ENCODE data around the gene FAM222B. TPM values are rescaled to one million over a fixed set of nuclear protein-coding genes. Genes with fewer than 3 reads are reported as not detected.
"Not testable (repeated sequence)": the region's sequence is repeated elsewhere in the genome, so short reads cannot be mapped to it uniquely, and the experiment has no call there.

The FAM222B gene
- total and polyA plus RNA-seq, 7 donors, result 5.0 to 16.2 (median 11.9) TPM

DNA sequence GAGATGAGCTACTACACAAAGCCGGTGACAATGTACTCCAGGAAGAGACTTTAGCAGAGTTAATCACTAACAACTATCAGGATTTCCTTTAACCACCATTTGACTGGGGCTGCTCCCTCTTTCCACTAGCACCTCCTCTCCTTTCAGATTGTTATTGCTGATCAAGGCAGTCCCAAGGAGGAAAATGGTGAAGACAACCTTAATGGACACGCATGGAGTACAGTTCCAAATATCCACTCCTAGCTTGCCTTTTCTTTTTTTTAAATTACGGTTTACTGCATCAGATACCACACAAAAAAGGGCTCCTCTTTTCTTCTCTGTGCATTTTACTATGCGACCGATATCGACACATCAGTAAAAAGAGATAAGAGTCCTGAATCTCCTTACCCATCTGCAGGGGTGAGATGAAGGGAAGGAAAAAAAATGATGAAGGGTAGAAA lies 30.9 kb downstream of the FAM222B start:
- Histone ChIP-seq H3K27ac (peak overlapping the region; percentile 87 to 95 (median 88)), H3K9me3 (no peaks in the 10 kb centered on the region), H3K27me3 (no peaks in the 10 kb centered on the region), H3K4me1 (peaks cover 0 to 52% (median 45%) of the 10 kb centered on the region in 4 donors), H3K36me3 (no peaks in the 10 kb centered on the region), H3K4me3 (peak overlapping the region; percentile 63 to 97 (median 76))
- peak; percentile 17 for DNase-seq
- intact Hi-C loops (cut with DNase I), result loop anchor here (2.0 to 5.0 kb wide), 5 partner anchors 41 to 136 kb away; partner anchors contain the start of genes FLOT2, NEK8 and TLCD1
- 2 to 3% methylated on average over 6 of the region's 6 CpGs for WGBS, 2 donors
- no peak for TF ChIP-seq POLR2A (IDR thresholded peaks at IDR 0.05)
- TF ChIP-seq, protein P1, sequence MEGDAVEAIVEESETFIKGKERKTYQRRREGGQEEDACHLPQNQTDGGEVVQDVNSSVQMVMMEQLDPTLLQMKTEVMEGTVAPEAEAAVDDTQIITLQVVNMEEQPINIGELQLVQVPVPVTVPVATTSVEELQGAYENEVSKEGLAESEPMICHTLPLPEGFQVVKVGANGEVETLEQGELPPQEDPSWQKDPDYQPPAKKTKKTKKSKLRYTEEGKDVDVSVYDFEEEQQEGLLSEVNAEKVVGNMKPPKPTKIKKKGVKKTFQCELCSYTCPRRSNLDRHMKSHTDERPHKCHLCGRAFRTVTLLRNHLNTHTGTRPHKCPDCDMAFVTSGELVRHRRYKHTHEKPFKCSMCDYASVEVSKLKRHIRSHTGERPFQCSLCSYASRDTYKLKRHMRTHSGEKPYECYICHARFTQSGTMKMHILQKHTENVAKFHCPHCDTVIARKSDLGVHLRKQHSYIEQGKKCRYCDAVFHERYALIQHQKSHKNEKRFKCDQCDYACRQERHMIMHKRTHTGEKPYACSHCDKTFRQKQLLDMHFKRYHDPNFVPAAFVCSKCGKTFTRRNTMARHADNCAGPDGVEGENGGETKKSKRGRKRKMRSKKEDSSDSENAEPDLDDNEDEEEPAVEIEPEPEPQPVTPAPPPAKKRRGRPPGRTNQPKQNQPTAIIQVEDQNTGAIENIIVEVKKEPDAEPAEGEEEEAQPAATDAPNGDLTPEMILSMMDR (IDR thresholded peaks at IDR 0.05), result no peak
- TF ChIP-seq POLR2AphosphoS5 (IDR thresholded peaks at IDR 0.05), result no peak
- TF ChIP-seq EP300 (IDR thresholded peaks at IDR 0.05), result no peak

DNA sequence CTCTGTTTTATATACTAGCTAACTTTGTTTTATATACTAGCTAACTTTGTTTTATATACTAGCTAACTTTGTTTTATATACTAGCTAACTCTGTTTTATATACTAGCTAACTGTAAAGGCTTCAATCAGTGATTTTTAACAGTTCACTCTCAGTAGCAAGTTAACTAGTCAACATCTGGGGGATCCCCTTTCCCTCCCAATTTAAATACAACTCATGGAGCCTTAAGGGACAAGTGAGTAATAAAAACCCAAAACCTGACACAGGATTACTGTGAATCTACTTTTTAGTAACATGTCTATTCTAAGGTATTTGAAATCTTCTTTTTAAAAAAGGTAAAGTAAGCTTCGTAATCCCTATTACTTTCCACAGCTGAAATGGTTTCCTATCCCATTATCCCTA lies 32.2 kb downstream of the FAM222B start:
- Histone ChIP-seq H3K9me3 (no peaks in the 10 kb centered on the region), H3K4me3 (no peak overlapping the region), H3K27ac (peak overlapping the region; percentile 67 to 88 (median 86)), H3K27me3 (no peaks in the 10 kb centered on the region), H3K36me3 (peaks cover 0 to 3% (median 0%) of the 10 kb centered on the region in 4 donors), H3K4me1 (peaks cover 0 to 55% (median 50%) of the 10 kb centered on the region in 4 donors)
- WGBS, 2 donors, result 85 to 86% methylated on average over 1 of the region's 1 CpG
- TF ChIP-seq, protein P1 (IDR thresholded peaks at IDR 0.05), result no peak
- TF ChIP-seq POLR2A (IDR thresholded peaks at IDR 0.05), result no peak
- TF ChIP-seq POLR2AphosphoS5 (IDR thresholded peaks at IDR 0.05), result no peak
- no peak for TF ChIP-seq EP300 (IDR thresholded peaks at IDR 0.05)
- no peak for DNase-seq
- intact Hi-C loops (cut with DNase I), result loop anchor here (5.0 kb wide), 4 partner anchors 42 to 137 kb away; partner anchors contain the start of genes NEK8 and TLCD1

DNA sequence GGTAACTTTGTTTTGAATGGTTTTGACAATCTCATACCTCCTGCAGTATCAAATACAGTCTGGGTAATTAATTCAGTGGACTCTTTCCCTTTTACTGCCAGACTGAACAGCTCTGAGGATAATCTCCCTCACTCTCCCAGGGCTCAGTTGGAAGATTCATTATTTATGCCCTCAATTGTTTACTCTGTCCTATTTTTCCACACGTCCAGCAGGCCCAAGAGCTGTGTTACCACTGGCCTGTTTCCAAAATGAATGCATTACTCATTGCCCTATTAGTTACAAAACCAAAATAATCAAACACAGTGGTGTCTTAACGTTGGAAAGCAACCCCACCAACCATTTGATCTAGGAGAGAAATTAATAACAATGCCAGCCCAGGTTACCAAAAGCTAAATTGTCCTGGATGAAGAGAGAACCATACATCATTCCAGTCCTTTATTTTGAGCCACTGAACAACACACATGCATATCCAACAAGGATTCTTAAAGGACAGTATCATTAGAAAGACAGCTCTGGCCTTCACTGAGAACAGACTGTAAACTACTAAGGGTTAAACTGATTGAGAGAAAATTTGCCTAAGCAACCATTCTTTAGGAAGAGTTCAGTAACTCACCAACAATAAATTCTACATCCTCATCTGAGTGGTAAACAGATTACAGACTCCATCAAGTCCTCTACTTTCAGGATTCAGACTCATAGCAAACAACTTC lies 34.5 kb downstream of the FAM222B start:
- Histone ChIP-seq H3K4me1 (peaks cover 0 to 53% (median 50%) of the 10 kb centered on the region in 4 donors), H3K36me3 (peaks cover 0 to 9% (median 4%) of the 10 kb centered on the region in 4 donors), H3K4me3 (no peak overlapping the region), H3K27ac (peak overlapping the region; percentile 67 to 88 (median 86)), H3K9me3 (no peaks in the 10 kb centered on the region), H3K27me3 (no peaks in the 10 kb centered on the region)
- TF ChIP-seq, protein P1 (IDR thresholded peaks at IDR 0.05), result no peak
- TF ChIP-seq POLR2AphosphoS5 (IDR thresholded peaks at IDR 0.05), result peak in 3 of 4 donors; percentile 27 to 40 (median 37)
- no peak for DNase-seq
- 9 to 34% methylated on average over 2 of the region's 2 CpGs for WGBS, 2 donors
- intact Hi-C loops (cut with DNase I), result loop anchor here (5.0 kb wide), 1 partner anchor 34 kb away; the partner anchor contains the start of gene FAM222B

DNA sequence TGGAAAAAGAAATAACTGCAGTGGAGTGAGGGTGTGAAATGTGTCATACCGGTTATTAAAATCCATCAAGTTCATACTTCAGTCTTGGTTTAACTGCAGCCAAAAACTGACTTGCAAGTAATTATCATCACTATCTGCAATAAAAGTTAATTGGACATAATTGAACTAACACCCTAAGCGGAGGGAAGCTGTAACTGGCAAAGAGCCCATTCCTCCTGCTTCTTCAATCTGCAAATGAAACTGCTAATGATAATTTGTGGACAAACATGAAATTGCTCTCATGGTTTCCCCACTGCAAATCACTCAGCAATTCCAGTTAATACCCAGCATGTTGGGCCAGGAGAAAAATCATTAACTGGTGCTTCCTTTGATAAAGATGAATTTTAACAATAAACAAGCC lies 46.5 kb downstream of the FAM222B start:
- Histone ChIP-seq H3K9me3 (no peaks in the 10 kb centered on the region), H3K4me3 (no peak overlapping the region), H3K27me3 (no peaks in the 10 kb centered on the region), H3K4me1 (no peaks in the 10 kb centered on the region), H3K36me3 (no peaks in the 10 kb centered on the region), H3K27ac (no peak overlapping the region)
- 19 to 73% methylated on average over 2 of the region's 2 CpGs for WGBS, 2 donors
- TF ChIP-seq POLR2A (IDR thresholded peaks at IDR 0.05), result no peak
- intact Hi-C loops (cut with DNase I), result no loop called here
- no peak for DNase-seq

DNA sequence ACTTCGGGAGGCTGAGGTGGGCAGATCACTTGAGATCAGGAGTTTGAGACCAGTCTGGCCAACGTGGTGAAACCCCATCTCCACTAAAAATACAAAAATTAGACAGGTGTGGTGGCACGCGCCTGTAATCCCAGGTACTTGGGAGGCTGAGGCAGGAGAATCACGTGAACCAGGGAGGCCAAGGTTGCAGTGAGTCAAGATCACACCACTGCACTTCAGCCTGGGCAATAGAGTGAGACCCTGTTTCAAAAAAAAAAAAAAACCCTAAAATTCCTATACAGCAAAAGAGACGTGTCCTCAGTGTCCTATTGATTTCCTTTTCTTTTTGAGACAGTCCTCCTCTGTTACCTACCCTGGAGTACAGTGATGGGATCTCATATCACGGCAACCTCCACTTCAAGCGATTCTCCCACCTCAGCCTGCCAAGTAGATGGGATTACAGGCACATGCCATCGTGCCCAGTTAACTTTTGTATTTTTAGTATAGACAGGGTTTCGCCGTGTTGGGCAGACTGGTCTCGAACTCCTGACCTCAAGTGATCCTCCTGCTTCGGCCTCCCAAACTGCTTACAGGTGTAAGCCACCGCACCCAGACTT lies 47.6 kb downstream of the FAM222B start:
- DNase-seq, result not testable (repeated sequence)
- intact Hi-C loops (cut with DNase I), result loop anchor here (5.0 kb wide), 1 partner anchor 32 kb away; no protein-coding TSS in a partner anchor
- WGBS, 2 donors, result 96 to 97% methylated on average over 14 of the region's 14 CpGs

More for the DNA sequence above, 47.6 kb downstream of the FAM222B start:
- not testable (repeated sequence) for H3K4me3 ChIP-seq, H3K36me3 ChIP-seq, H3K27ac ChIP-seq, H3K4me1 ChIP-seq, H3K27me3 ChIP-seq, H3K9me3 ChIP-seq
